Choroid plexus epithelial cell (primary cell): ENCODE results near the gene RMP24.

Experiments
- DNase-seq: peaks from one replicate; pipeline ENCODE4 v3.0.0-alpha.2; 2010; ENCODE audit warnings: low read depth
- H3K4me3 ChIP-seq: 2 replicates; pipeline ENCODE4 v1.5.1; 2011; ENCODE audit warnings: low read depth, mild to moderate bottlenecking, control low read depth, low read length, moderate library complexity
- TF ChIP-seq, protein P1 (sequence below): conservative IDR thresholded peaks from 2 replicates; pipeline ENCODE4 v1.5.1; 2011; ENCODE audit warnings: low read depth, mild to moderate bottlenecking, control low read depth, inconsistent platforms, low read length, moderate library complexity

The RMP24 gene

DNA sequence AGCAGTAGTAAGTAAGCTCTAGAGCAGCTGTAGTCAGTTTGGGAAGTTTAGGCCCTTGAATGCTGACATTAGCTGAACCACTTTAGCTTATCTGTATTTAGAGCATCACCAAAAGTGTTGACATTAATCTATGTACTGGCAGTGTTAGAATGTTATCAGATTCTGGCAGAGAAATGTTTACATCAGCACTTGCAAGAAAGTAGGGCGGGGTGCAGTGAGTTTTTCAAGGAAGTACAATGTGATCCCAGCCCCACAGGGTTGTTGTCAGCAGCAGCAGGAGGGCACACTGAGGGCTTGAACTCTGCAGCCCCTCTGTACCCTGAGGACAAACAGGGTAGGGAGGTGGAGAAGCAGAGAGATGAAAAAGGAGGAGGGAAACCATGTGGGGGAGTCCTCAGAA, 35.5 kb upstream of the RMP24 start:
- no peak overlapping the region for H3K4me3 ChIP-seq
- TF ChIP-seq, protein P1, sequence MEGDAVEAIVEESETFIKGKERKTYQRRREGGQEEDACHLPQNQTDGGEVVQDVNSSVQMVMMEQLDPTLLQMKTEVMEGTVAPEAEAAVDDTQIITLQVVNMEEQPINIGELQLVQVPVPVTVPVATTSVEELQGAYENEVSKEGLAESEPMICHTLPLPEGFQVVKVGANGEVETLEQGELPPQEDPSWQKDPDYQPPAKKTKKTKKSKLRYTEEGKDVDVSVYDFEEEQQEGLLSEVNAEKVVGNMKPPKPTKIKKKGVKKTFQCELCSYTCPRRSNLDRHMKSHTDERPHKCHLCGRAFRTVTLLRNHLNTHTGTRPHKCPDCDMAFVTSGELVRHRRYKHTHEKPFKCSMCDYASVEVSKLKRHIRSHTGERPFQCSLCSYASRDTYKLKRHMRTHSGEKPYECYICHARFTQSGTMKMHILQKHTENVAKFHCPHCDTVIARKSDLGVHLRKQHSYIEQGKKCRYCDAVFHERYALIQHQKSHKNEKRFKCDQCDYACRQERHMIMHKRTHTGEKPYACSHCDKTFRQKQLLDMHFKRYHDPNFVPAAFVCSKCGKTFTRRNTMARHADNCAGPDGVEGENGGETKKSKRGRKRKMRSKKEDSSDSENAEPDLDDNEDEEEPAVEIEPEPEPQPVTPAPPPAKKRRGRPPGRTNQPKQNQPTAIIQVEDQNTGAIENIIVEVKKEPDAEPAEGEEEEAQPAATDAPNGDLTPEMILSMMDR = no peak
- no peak for DNase-seq

DNA sequence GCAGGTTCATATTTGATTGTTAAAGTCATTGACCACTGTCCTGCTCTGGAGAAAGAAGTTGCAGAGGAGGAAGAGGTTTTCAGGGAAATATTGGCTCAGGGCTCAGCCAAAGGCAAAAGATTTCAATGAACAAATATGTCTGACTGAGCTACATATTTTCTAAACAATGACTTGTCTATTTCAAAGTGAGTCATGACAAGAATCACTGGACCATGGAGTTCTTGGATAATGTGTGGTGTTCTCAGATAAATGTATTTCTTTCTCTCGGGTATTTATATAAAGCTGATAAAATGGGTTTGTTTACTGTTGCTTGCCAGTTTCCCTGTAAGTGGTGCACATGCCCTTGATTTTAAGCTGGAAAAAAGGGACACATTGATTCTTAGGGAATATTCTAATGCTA, 34.3 kb upstream of the RMP24 start:
- DNase-seq = peak; percentile 10
- no peak overlapping the region for H3K4me3 ChIP-seq
- TF ChIP-seq, protein P1 = no peak

DNA sequence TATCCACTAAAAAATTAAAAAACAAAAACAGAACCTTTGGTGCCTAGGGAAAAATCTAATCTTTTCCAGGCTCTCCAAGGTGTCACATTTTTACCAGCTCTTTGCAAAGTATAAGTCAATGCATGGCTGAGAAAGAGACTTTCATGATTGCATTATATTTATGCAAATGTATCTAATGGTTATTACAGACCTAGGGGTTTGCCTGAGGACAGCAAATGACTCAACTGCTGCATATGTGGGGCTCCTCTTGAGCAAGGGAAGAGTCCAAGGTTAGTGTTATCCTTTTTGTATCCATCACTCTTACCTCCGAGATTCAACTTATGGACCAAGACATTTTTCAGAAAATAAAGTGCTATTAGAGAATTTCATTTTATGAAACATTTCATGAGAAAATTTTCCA, 33.9 kb upstream of the RMP24 start:
- TF ChIP-seq, protein P1 = no peak
- H3K4me3 ChIP-seq = no peak overlapping the region
- DNase-seq = no peak

DNA sequence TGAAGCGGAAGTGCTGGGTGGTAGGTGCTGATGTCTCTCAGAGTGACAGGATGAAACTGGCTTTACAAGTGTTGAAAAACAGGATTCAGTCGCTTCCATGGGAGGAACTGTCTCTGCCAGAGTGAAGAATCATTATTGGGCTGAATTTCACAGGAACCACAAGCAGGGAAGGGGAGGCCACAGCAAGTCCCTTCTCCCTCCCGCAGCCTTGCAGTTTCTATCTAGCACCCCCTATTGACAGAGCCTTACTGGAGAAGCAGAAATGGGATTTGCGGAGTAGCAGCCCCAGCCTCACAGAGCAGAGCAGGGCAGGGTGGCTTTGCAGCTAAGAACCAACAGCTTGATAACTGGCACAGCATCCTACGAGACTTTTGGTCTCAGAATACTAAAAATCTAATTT, 33.3 kb upstream of the RMP24 start:
- DNase-seq = peak; percentile 18
- TF ChIP-seq, protein P1 = peak; percentile 52
- no peak overlapping the region for H3K4me3 ChIP-seq

DNA sequence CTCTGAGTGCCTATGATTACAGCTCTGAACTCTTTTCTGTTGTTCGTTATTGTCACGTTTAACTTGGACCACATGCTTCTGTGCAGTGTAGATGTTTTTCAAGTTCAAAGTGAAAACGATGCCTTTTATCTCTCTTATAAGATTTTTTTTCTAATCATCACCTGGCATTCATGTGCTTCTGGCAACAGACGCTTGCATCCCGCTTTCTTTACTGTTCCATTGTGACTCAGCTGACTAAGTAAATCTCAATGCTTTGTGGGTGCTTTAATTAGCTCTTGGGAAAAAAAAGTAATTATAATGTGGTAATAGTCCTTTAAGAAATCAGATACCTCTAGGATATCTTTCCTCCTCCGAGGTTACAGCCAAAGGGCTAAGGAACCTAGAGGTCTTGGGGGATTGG, 31.2 kb upstream of the RMP24 start:
- TF ChIP-seq, protein P1 = no peak
- no peak overlapping the region for H3K4me3 ChIP-seq
- DNase-seq = no peak

DNA sequence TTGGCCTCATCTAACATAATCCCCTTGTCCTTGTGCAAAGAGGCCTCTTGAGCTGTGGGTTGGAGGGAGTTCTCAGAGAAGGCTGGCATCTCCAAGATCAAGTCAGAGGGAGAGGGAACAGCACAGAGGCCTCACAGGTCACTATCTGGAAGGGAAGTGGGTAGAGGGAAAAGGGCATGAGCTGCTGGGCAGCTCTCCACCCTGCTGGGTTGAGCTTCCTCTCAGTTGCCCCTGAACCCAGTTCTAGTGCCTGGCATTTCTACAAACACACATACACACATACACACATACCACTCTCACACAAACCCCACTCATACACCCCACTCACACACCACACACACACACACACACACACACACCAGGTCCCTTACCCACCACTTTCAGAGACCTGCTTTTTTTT, 30.3 kb upstream of the RMP24 start:
- H3K4me3 ChIP-seq = no peak overlapping the region
- DNase-seq = no peak
- TF ChIP-seq, protein P1 = no peak

DNA sequence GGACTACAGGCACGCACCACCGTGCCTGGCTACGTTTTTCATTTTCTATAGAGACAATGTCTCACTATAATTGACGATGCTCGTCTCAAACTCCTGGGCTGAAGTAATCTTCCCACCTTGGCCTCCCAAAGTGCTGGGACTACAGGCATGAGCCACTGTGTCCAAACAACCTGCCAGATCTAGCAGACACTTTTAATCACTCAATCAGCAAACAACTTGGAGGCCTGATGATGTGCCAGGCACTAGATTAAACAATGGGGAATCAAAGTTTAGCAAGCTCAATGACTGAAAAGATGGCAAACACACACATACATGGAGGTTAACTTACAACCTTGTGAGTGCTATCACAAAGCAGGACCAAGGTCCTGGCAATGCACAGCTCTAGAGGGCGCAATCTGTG, 29.8 kb upstream of the RMP24 start:
- no peak for DNase-seq
- no peak overlapping the region for H3K4me3 ChIP-seq
- TF ChIP-seq, protein P1 = no peak
